H9 (cell line): ENCODE data around the gene ADAM22. TPM values are rescaled to one million over a fixed set of nuclear protein-coding genes. Genes with fewer than 3 reads are reported as not detected.

ENCODE experiments used
- DNase-seq: peaks from one replicate; pipeline ENCODE4 v3.0.0-alpha.2; 2017
- H2AFZ ChIP-seq: one replicate; pipeline ENCODE4 v1.6.1; 2013; ENCODE audit warnings: mild to moderate bottlenecking, low read length, control low read depth, moderate library complexity
- H2AK5ac ChIP-seq: 2 replicates; pipeline ENCODE4 v1.6.1; 2013; ENCODE audit warnings: low read length, control low read depth, mixed read lengths; ENCODE audit not compliant: insufficient read length
- H2BK120ac ChIP-seq: one replicate; pipeline ENCODE4 v1.6.1; 2013; ENCODE audit warnings: low read depth, mild to moderate bottlenecking, low read length, control low read depth, inconsistent platforms; ENCODE audit not compliant: poor library complexity, severe bottlenecking
- H2BK12ac ChIP-seq: 2 replicates; pipeline ENCODE4 v1.6.1; 2013; ENCODE audit warnings: low read length, control low read depth, mixed read lengths, low read depth; ENCODE audit not compliant: insufficient read length
- H2BK15ac ChIP-seq: 2 replicates; pipeline ENCODE4 v1.6.1; 2013; ENCODE audit warnings: low read depth, low read length, control low read depth
- H2BK20ac ChIP-seq: one replicate; pipeline ENCODE4 v1.6.1; 2013; ENCODE audit warnings: low read depth, mild to moderate bottlenecking, low read length, control low read depth, inconsistent platforms; ENCODE audit not compliant: poor library complexity, severe bottlenecking
- H2BK5ac ChIP-seq: 2 replicates; pipeline ENCODE4 v1.6.1; 2013; ENCODE audit warnings: low read length, control low read depth, mixed read lengths; ENCODE audit not compliant: insufficient read length
- H3K14ac ChIP-seq: 2 replicates; pipeline ENCODE4 v1.6.1; 2013; ENCODE audit warnings: low read length, control low read depth; ENCODE audit not compliant: insufficient read depth
- H3K18ac ChIP-seq: 2 replicates; pipeline ENCODE4 v1.6.1; 2013; ENCODE audit warnings: low read depth, mild to moderate bottlenecking, mixed read lengths, low read length, control low read depth; ENCODE audit not compliant: insufficient read length
- H3K23ac ChIP-seq: 2 replicates; pipeline ENCODE4 v1.6.1; 2013; ENCODE audit warnings: low read length, control low read depth, mixed read lengths, low read depth; ENCODE audit not compliant: insufficient read length
- H3K23me2 ChIP-seq: 2 replicates; pipeline ENCODE4 v1.6.1; 2013; ENCODE audit warnings: low read depth, mild to moderate bottlenecking, mixed read lengths, low read length, control low read depth; ENCODE audit not compliant: insufficient read length, poor library complexity, severe bottlenecking
- H3K27ac ChIP-seq: 2 replicates; pipeline ENCODE4 v1.5.1; 2013; ENCODE audit warnings: low read length, control low read depth, mixed read lengths, low read depth; ENCODE audit not compliant: insufficient read length
- H3K27me3 ChIP-seq: 2 replicates; pipeline ENCODE4 v1.6.1; 2013; ENCODE audit warnings: low read length, control low read depth, inconsistent platforms; ENCODE audit not compliant: insufficient read depth
- H3K4ac ChIP-seq: 2 replicates; pipeline ENCODE4 v1.6.1; 2013; ENCODE audit warnings: low read depth, mild to moderate bottlenecking, control low read depth, inconsistent platforms, low read length, moderate library complexity
- H3K4me1 ChIP-seq: 2 replicates; pipeline ENCODE4 v1.6.1; 2013; ENCODE audit warnings: low read length, control low read depth, inconsistent platforms; ENCODE audit not compliant: insufficient read depth
- H3K4me2 ChIP-seq: 2 replicates; pipeline ENCODE4 v1.6.1; 2013; ENCODE audit warnings: low read length, control low read depth, mixed read lengths; ENCODE audit not compliant: insufficient read length, insufficient read depth
- H3K56ac ChIP-seq: 2 replicates; pipeline ENCODE4 v1.6.1; 2013; ENCODE audit warnings: low read depth, mild to moderate bottlenecking, mixed read lengths, low read length, control low read depth; ENCODE audit not compliant: insufficient read length
- H3K79me1 ChIP-seq: 2 replicates; pipeline ENCODE4 v1.6.1; 2013; ENCODE audit warnings: low read depth, mild to moderate bottlenecking, moderate library complexity, low read length, control low read depth, inconsistent platforms; ENCODE audit not compliant: insufficient read depth, poor library complexity, severe bottlenecking
- H3K79me2 ChIP-seq: 2 replicates; pipeline ENCODE4 v1.6.1; 2013; ENCODE audit warnings: low read length, control low read depth, inconsistent platforms; ENCODE audit not compliant: insufficient read depth
- H3K9ac ChIP-seq: 2 replicates; pipeline ENCODE4 v1.6.1; 2013; ENCODE audit warnings: low read length, control low read depth, mixed read lengths; ENCODE audit not compliant: insufficient read length; ENCODE audit errors: extremely low read depth
- H3K9me3 ChIP-seq: one replicate; pipeline ENCODE4 v1.6.1; 2013; ENCODE audit warnings: low read depth, low read length, inconsistent platforms; ENCODE audit not compliant: control insufficient read depth
- H3T11ph ChIP-seq: one replicate; pipeline ENCODE4 v1.6.1; 2013; ENCODE audit warnings: mild to moderate bottlenecking, low read length, control low read depth, inconsistent platforms
- H4K20me1 ChIP-seq: one replicate; pipeline ENCODE4 v1.6.1; 2013; ENCODE audit not compliant: control insufficient read depth, insufficient read length, insufficient read depth
- H4K5ac ChIP-seq: 2 replicates; pipeline ENCODE4 v1.6.1; 2013; ENCODE audit warnings: low read depth, mild to moderate bottlenecking, mixed read lengths, low read length, control low read depth; ENCODE audit not compliant: insufficient read length
- H4K8ac ChIP-seq: replicated peaks from 2 replicates; pipeline ENCODE4 v1.6.1; 2013; ENCODE audit warnings: low read length, control low read depth, mixed read lengths, low read depth; ENCODE audit not compliant: insufficient read length
- H4K91ac ChIP-seq: 2 replicates; pipeline ENCODE4 v1.6.1; 2013; ENCODE audit warnings: low read depth, mild to moderate bottlenecking, moderate library complexity, mixed read lengths, low read length, control low read depth; ENCODE audit not compliant: insufficient read length
- H3K27ac Mint-ChIP-seq, 3 experiments: 2 replicates in 2 of 3; 3 replicates in 1 of 3; pipeline ENCODE4 v1.8.0; 2020 to 2021; ENCODE audit warnings: mixed read lengths in 3 of 3, mild to moderate bottlenecking in 1 of 3, moderate library complexity in 1 of 3
- H3K27me3 Mint-ChIP-seq: 2 replicates; pipeline ENCODE4 v1.8.0; 2021; ENCODE audit warnings: low read depth, mild to moderate bottlenecking, moderate library complexity, mixed read lengths
- H3K36me3 Mint-ChIP-seq, 3 experiments: 2 replicates in 2 of 3; 3 replicates in 1 of 3; pipeline ENCODE4 v1.8.0; 2020 to 2021; ENCODE audit warnings: low read depth in 3 of 3, mixed read lengths in 3 of 3; ENCODE audit not compliant: insufficient read depth in 1 of 3
- H3K4me1 Mint-ChIP-seq, 2 experiments: 2 replicates each; pipeline ENCODE4 v1.8.0; 2020; ENCODE audit warnings: mixed read lengths in 2 of 2
- H3K4me3 Mint-ChIP-seq, 2 experiments: 2 replicates in 1 of 2; 3 replicates in 1 of 2; pipeline ENCODE4 v1.8.0; 2020 to 2021; ENCODE audit warnings: mild to moderate bottlenecking in 2 of 2, mixed read lengths in 2 of 2, moderate library complexity in 1 of 2
- H3K9me3 Mint-ChIP-seq, 2 experiments: 2 replicates in 1 of 2; 3 replicates in 1 of 2; pipeline ENCODE4 v1.8.0; 2020; ENCODE audit warnings: mild to moderate bottlenecking in 2 of 2, mixed read lengths in 2 of 2, moderate library complexity in 1 of 2
- CTCF ChIP-seq: fragments of 200-600 bp; sonication (generic); conservative IDR thresholded peaks from 3 replicates; pipeline ENCODE4 v1.8.0; 2021; ENCODE audit warnings: antibody characterized with exemption, mild to moderate bottlenecking
- WGBS: extraction: QIAGEN DNeasy Blood & Tissue Kit; methylation state at CpG from one replicate; pipeline ENCODE4 v1.1.7; 2013; ENCODE audit warnings: missing lambda C conversion rate, low lambda C conversion rate, mixed read lengths; ENCODE audit not compliant: insufficient read length; ENCODE audit errors: extremely low coverage; 5-methylcytosine and 5-hydroxymethylcytosine counted together
- total RNA-seq: library from RNA; stranded (reverse); gene quantifications from 2 replicates; pipeline ENCODE4 v1.2.1, GENCODE V29; 2021

ADAM22 gene
- total RNA-seq, 1 experiment from 2014 or later, result 8.7 TPM

- no peaks in the 10 kb centered on the region for H3K9me3 Mint-ChIP-seq
- Histone ChIP-seq H4K8ac (no peak overlapping the region), H3K23me2 (no peaks in the 10 kb centered on the region), H3K27ac (no peak overlapping the region), H4K5ac (no peak overlapping the region), H3K4me1 (no peaks in the 10 kb centered on the region), H3K14ac (no peak overlapping the region), H3K23ac (no peak overlapping the region), H2BK20ac (no peak overlapping the region), H2BK5ac (no peak overlapping the region), H3K79me1 (no peaks in the 10 kb centered on the region), H4K91ac (no peak overlapping the region), H3K4ac (no peak overlapping the region), H3K27me3 (no peaks in the 10 kb centered on the region), H2AFZ (no peak overlapping the region), H3K9ac (no peak overlapping the region), H3K56ac (no peak overlapping the region), H3K18ac (no peak overlapping the region), H3K4me2 (no peak overlapping the region), H2BK15ac (no peak overlapping the region), H2BK12ac (no peak overlapping the region), H4K20me1 (no peaks in the 10 kb centered on the region), H3K79me2 (no peaks in the 10 kb centered on the region), H2AK5ac (no peak overlapping the region), H2BK120ac (no peak overlapping the region), H3K9me3 (no peaks in the 10 kb centered on the region), H3T11ph (no peak overlapping the region)
- H3K4me1 Mint-ChIP-seq, result peaks cover 6% of the 10 kb centered on the region in 2 experiments; a peak in 3 of 4 replicates
- H3K27me3 Mint-ChIP-seq, result no peaks in the 10 kb centered on the region
- no peaks in the 10 kb centered on the region for H3K36me3 Mint-ChIP-seq
- TF ChIP-seq CTCF, result no peak
- H3K27ac Mint-ChIP-seq, result peak overlapping the region in 1 of 3 experiments; percentile 89; a peak in 1 of 7 replicates
- no peak overlapping the region for H3K4me3 Mint-ChIP-seq
- no peak for DNase-seq
- no CpG with 5 or more reads among the region's 3 CpGs for WGBS
Observed at GRCh38 chr7:87984088-87984487, 50.0 kb downstream of the ADAM22 start.
